HG03135 (cell line): ENCODE data around the gene CCDC93.

Experiments
- ATAC-seq: cut with Tn5 transposase; IDR thresholded peaks from one replicate; pipeline ENCODE4 v1.9.1; 2021; ENCODE audit warnings: mild to moderate bottlenecking, moderate library complexity; ENCODE audit not compliant: unreplicated experiment

The CCDC93 gene

GRCh38 chr2:118013724-118014491, at the start of gene CCDC93:
Gene CCDC93 (minus strand): TSS chr2:118014070. CDS start chr2:118013995, 75 bp downstream.
- peak; percentile 93 for ATAC-seq

- no peak for ATAC-seq
Observed at GRCh38 chr2:118062669-118063068, 48.8 kb upstream of the CCDC93 start.

GRCh38 chr2:118062048-118062447, 48.2 kb upstream of the CCDC93 start:
- ATAC-seq, result no peak

GRCh38 chr2:118061135-118061955, 47.5 kb upstream of the CCDC93 start:
- ATAC-seq, result peak; percentile 78

GRCh38 chr2:118059919-118060478, 46.1 kb upstream of the CCDC93 start:
- ATAC-seq, result no peak

- ATAC-seq, result no peak
Observed at GRCh38 chr2:118058951-118059350, 45.1 kb upstream of the CCDC93 start.

- no peak for ATAC-seq
Observed at GRCh38 chr2:118056801-118057200, 42.9 kb upstream of the CCDC93 start.

GRCh38 chr2:118056165-118056534, 42.3 kb upstream of the CCDC93 start:
- ATAC-seq, result peak; percentile 92

- peak; percentile 81 for ATAC-seq
Observed at GRCh38 chr2:118055512-118056164, 41.8 kb upstream of the CCDC93 start.

- no peak for ATAC-seq
Observed at GRCh38 chr2:118054213-118055008, 40.5 kb upstream of the CCDC93 start.

GRCh38 chr2:118053681-118054080, 39.8 kb upstream of the CCDC93 start:
- ATAC-seq, result no peak

- ATAC-seq, result no peak
Observed at GRCh38 chr2:118052474-118052873, 38.6 kb upstream of the CCDC93 start.

- no peak for ATAC-seq
Observed at GRCh38 chr2:118051826-118052358, 38.0 kb upstream of the CCDC93 start.

GRCh38 chr2:118050974-118051373, 37.1 kb upstream of the CCDC93 start:
- ATAC-seq, result no peak

GRCh38 chr2:118050386-118050785, 36.5 kb upstream of the CCDC93 start:
- ATAC-seq, result no peak

- ATAC-seq, result no peak
Observed at GRCh38 chr2:118049816-118050140, 35.9 kb upstream of the CCDC93 start.

- ATAC-seq, result no peak
Observed at GRCh38 chr2:118049140-118049815, 35.4 kb upstream of the CCDC93 start.

GRCh38 chr2:118048401-118048800, 34.5 kb upstream of the CCDC93 start:
- no peak for ATAC-seq

- ATAC-seq, result no peak
Observed at GRCh38 chr2:118047380-118047826, 33.5 kb upstream of the CCDC93 start.
